ENCODE results near the gene GABRB1. TPM values are rescaled to one million over a fixed set of nuclear protein-coding genes. Genes with fewer than 3 reads are reported as not detected.

The GABRB1 gene
- total RNA-seq, 1 donor from 2014 or later: 0.69 TPM

DNA sequence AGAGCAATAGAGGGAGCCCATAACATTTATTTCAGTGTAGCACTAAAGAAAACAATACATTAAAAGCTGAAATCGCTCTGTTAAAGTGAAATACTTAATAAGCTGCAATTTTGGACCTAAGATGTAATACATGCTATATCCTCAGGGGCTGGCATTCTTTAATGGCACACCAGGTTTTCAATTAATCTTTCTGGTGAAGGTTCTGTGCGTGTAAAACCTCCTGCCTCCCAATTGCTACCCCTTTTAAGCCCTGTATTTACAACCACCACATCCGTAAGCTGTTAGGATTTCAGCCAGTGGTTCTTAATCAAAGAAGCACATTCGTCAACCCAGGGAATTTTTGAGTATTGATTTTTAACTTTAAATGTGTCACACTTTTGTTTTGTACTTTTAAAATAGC lies 439.7 kb downstream of the GABRB1 start:
- no peak for DNase-seq

DNA sequence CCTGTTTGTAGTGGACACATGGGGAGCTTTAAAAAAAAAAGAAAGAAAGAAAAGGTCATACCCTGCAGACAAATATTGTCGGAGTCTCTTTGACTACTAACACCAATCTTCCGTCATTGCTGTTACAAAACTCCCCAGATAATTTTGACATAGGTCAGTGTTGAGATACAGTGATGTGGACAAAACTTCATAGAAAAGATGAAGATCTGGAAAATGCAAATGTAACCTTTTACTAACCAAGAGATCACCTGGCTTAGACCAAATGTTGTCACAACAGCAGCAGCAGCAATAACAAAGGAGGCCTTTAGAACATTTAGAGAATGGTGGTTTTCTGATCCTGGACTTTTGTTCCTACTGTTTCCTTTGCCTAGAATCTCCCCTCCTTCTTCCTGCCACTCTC lies 440.2 kb downstream of the GABRB1 start:
- no peak for DNase-seq

DNA sequence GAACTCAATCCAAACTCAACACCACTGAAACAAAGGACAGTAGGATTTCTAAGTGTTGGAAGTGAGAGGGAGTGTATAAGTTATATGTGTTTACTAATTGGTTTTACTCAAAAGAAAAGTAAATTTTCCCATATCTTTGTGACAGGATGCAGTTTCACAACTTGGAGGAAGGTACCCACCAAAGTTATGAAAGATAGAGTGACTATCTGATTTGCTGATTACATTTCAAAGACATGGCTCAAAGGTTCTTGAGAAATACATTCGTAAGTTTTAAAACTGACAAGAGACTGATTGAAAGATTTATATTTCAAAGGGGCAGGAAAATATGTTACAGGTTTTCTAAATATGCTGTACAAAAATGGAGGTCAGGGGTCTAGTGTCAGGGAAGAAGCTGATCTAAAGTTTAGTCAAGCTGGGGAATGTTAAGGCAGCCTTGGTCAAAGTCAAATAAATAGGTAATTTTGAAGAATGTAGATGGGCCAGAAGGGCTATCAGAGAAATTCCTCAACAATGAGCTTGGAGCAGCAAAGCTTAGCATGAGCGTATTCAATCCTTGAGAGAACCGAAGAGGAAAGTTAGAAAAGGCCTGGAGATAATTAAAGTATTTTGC lies 441.9 kb downstream of the GABRB1 start:
- DNase-seq: no peak

DNA sequence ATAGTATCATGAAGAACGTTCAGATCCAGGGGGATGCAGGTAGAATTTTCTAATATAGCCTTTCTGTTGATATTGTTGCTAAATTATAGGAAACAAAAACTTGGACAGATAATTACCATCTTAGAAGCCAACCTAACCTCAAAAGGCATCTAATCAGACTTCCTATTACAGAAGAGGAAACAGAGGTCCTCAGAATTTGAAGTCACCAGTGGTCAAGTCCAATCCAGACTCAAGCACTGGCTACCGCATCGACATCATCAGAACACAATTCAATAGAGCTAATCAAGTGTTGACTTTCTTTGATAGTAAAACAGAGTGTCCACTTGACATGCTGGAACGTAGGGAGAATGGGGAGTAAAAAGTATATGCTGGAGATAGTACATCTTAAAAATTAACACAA lies 443.4 kb downstream of the GABRB1 start:
- no peak for DNase-seq

DNA sequence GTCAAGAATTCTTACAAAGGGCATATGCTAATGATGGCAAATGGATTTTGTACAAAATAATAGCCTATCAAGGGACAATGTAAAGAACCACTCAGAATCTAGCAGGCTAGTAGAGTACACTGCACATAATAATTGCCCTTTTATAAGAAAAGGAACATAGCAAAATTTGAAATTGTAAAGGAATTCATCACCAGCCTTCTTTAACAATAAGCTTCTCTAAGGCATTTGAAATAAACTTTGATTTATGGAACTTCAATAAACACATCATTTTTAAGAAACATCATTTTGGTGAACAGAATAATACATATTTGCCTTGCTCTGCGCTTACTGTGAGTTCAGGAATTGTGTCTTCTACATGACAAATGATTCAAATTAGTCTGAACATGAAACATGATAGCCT lies 444.0 kb downstream of the GABRB1 start:
- DNase-seq: no peak

Other genes starting within 250 kb of the GABRB1 start
- not detected for gene COX7B2, start 122.3 kb upstream of the GABRB1 start, total RNA-seq
- 0.49 TPM for gene GABRA4, start 38.0 kb upstream of the GABRB1 start, total RNA-seq